Testis (tissue), 3 donors: Measurements from ENCODE around the gene KCNIP1. TPM values are rescaled to one million over a fixed set of nuclear protein-coding genes. Genes with fewer than 3 reads are reported as not detected.

ENCODE experiments used
- DNase-seq: peaks from one replicate; pipeline ENCODE4 v3.0.0-alpha.2; 2019
- H3K27ac ChIP-seq, 2 donors: fragments of 200-600 bp; sonication (generic); one replicate each; pipeline ENCODE4 v1.5.1; 2019
- H3K27me3 ChIP-seq: fragments of 200-600 bp; sonication (generic); one replicate; pipeline ENCODE4 v1.5.1; 2019
- H3K36me3 ChIP-seq: fragments of 200-600 bp; sonication (generic); one replicate; pipeline ENCODE4 v1.5.1; 2017; ENCODE audit warnings: low read depth; ENCODE audit errors: missing control alignments
- H3K4me1 ChIP-seq: fragments of 200-600 bp; sonication (generic); one replicate; pipeline ENCODE4 v1.5.1; 2019
- H3K4me3 ChIP-seq, 2 donors: fragments of 200-600 bp; sonication (generic); one replicate each; pipeline ENCODE4 v1.5.1; 2017 to 2019
- H3K9me3 ChIP-seq: fragments of 200-600 bp; sonication (generic); one replicate; pipeline ENCODE4 v1.5.1; 2017
- POLR2A ChIP-seq: fragments of 450-650 bp; IDR thresholded peaks from one replicate; pipeline ENCODE4 v1.6.1; 2017; ENCODE audit warnings: antibody characterized with exemption, mild to moderate bottlenecking, moderate library complexity
- WGBS, 2 donors: methylation state at CpG; one replicate each; pipeline ENCODE4 v1.1.5; 2018; 5-methylcytosine and 5-hydroxymethylcytosine counted together
- intact Hi-C: fragments of 100-400 bp; cut with DNase I; formaldehyde crosslinking; loops from one replicate; pipeline ENCODE4 v1.15.1; 2023; ENCODE audit warnings: low total_unique reads
- polyA plus RNA-seq: library from polyadenylated mRNA; stranded (reverse); fragments of 350-450 nt; fragmentation: Illumina TruSeq; extraction: RNeasy Lipid Tissue Mini Kit (QIAGEN cat#74804); gene quantifications from one replicate; pipeline ENCODE4 v1.2.3, GENCODE V29; 2014; ENCODE audit warnings: low read depth, low replicate concordance; ENCODE audit not compliant: insufficient read depth
- total RNA-seq, 2 donors: library from RNA; depleted of rRNA; stranded (reverse); fragments of >200 nt; gene quantifications; one replicate each; pipeline ENCODE4 v1.2.3, GENCODE V29; 2016
- TF ChIP-seq, protein P1 (sequence below), 3 experiments: fragments of 450-650 bp in 2 of 3; fragments of 200-600 bp in 1 of 3; sonication (generic) in 1 of 3; IDR thresholded peaks; one replicate each; pipeline ENCODE4 v1.5.1; 2016 to 2019; ENCODE audit warnings: antibody characterized with exemption in 3 of 3, mild to moderate bottlenecking in 2 of 3, moderate library complexity in 1 of 3

Gene KCNIP1
- total and polyA plus RNA-seq, 3 donors from 2014 or later = 5.9 to 14.8 (median 13.4) TPM

DNA sequence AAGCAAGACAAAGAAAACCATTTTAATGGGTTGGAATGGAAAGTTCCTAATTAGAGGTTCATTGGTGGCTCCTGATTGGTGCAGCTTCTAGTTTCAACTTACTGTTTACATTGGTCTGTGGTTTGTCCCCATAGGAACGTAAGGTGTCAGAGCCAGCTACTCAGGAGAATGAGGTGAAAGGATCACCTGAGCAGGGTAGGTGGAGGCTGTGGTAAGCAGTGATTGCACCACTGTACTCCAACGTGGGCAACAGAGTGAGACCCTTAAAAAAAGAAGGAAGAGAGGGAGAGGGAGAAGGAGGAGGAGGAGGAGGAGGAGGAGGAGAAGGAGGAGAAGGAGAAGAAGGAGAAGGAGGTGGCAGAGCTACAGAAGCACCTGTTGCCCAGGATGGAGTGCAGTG is 30.4 kb downstream of the KCNIP1 start:
- 80 to 81% methylated on average over 2 of the region's 2 CpGs for WGBS, 2 donors
- TF ChIP-seq, protein P1, sequence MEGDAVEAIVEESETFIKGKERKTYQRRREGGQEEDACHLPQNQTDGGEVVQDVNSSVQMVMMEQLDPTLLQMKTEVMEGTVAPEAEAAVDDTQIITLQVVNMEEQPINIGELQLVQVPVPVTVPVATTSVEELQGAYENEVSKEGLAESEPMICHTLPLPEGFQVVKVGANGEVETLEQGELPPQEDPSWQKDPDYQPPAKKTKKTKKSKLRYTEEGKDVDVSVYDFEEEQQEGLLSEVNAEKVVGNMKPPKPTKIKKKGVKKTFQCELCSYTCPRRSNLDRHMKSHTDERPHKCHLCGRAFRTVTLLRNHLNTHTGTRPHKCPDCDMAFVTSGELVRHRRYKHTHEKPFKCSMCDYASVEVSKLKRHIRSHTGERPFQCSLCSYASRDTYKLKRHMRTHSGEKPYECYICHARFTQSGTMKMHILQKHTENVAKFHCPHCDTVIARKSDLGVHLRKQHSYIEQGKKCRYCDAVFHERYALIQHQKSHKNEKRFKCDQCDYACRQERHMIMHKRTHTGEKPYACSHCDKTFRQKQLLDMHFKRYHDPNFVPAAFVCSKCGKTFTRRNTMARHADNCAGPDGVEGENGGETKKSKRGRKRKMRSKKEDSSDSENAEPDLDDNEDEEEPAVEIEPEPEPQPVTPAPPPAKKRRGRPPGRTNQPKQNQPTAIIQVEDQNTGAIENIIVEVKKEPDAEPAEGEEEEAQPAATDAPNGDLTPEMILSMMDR (IDR thresholded peaks at IDR 0.05) = no peak
- intact Hi-C loops = no loop called here

DNA sequence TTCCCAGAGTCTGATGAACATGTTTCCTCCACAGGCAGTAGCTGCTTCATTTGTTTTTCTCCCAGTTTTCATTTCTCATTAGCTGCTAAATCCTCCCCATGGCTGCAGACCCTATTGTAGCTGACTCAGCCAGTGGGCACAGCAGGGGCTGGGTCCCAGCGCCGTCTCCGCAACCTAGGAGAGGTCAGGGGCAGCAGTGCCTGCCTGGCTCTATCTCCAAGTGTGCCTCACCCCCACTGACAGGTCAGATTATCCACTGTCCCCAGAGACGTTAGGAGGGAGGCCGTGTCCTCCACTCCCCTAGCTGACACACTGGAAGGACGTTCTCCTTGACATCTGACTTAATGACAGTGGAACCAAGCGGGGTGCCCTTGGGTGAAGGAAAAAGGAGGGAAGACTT is 31.1 kb downstream of the KCNIP1 start:
- 70 to 83% methylated on average over 3 to 7 of the region's 7 CpGs for WGBS, 2 donors
- intact Hi-C loops = no loop called here

More for the DNA sequence above, 30.4 kb downstream of the KCNIP1 start:
- no peaks in the 10 kb centered on the region for H3K27me3 ChIP-seq
- H3K27ac ChIP-seq = no peak overlapping the region
- H3K4me1 ChIP-seq = peaks cover 3% of the 10 kb centered on the region
- H3K4me3 ChIP-seq = no peak overlapping the region
- no peak for DNase-seq
- H3K36me3 ChIP-seq = no peaks in the 10 kb centered on the region
- no peaks in the 10 kb centered on the region for H3K9me3 ChIP-seq

DNA sequence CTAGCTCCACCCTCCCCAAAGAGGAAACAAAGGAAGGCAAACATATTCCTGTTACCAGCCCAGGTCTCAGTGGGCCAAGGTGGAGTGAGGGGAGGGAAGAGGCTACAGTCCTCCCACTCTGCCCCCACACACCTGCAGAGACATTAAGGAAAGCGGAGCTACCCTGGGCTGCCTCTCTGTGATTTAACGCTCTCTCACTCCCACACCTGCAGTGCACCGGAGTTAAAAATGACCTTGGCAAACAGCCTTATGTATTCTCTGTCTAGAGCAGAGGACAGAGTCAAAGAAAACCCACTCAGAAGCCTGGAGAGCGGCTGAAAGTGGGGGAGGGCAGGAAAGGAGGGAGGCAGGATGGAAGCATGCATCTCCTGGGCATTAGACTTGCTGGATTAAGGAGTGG is 32.7 kb downstream of the KCNIP1 start:
- H3K27me3 ChIP-seq = no peaks in the 10 kb centered on the region
- H3K4me3 ChIP-seq = no peak overlapping the region
- intact Hi-C loops = no loop called here
- WGBS, 2 donors = 48 to 59% methylated on average over 4 of the region's 4 CpGs
- TF ChIP-seq, protein P1 (IDR thresholded peaks at IDR 0.05) = no peak
- no peak for TF ChIP-seq POLR2A
- H3K4me1 ChIP-seq = peaks cover 3% of the 10 kb centered on the region
- no peaks in the 10 kb centered on the region for H3K36me3 ChIP-seq
- DNase-seq = no peak
- no peaks in the 10 kb centered on the region for H3K9me3 ChIP-seq
- H3K27ac ChIP-seq = no peak overlapping the region

More for the DNA sequence above, 31.1 kb downstream of the KCNIP1 start:
- Histone ChIP-seq H3K27ac (no peak overlapping the region), H3K4me3 (no peak overlapping the region), H3K27me3 (no peaks in the 10 kb centered on the region), H3K4me1 (peaks cover 3% of the 10 kb centered on the region), H3K36me3 (no peaks in the 10 kb centered on the region), H3K9me3 (no peaks in the 10 kb centered on the region)
- DNase-seq = no peak
- no peak for TF ChIP-seq POLR2A
- TF ChIP-seq, protein P1 (IDR thresholded peaks at IDR 0.05) = no peak

DNA sequence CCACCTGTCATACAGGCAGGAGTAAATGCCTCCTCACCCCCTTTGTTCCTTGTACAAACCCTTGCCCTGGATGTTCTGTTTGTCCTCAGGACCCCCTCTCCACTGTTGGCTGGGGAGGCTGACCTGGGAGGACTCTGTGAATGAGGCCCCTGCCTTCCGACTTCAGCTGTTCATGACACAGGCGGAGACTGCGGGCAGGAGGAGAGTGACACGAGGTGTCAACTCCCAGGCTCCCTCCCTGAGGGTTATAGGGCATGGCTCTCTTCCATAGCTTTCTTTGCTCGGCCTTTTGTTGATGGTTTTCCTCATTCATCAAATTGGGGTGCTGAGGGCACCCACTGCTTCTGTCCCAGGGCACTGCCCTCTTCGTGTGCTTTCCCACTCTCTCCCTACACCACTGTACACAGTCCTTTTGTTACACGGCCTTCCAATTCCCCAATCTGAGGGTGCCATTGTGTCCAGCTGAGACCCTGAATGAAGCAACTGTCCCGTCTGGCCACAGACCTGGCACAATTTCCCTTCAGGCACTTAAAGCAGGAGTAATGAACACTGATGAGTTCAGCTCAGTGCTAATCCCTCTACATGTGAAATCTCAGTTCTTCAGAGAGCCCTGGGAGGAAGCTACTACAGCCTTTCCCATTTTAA is 33.8 kb downstream of the KCNIP1 start:
- Histone ChIP-seq H3K27ac (no peak overlapping the region), H3K27me3 (no peaks in the 10 kb centered on the region), H3K36me3 (no peaks in the 10 kb centered on the region), H3K4me3 (no peak overlapping the region), H3K4me1 (peaks cover 3% of the 10 kb centered on the region), H3K9me3 (no peaks in the 10 kb centered on the region)
- DNase-seq = no peak
- TF ChIP-seq, protein P1 (IDR thresholded peaks at IDR 0.05) = no peak
- TF ChIP-seq POLR2A = no peak
- WGBS, 2 donors = 74 to 95% methylated on average over 8 of the region's 8 CpGs
- intact Hi-C loops = no loop called here

DNA sequence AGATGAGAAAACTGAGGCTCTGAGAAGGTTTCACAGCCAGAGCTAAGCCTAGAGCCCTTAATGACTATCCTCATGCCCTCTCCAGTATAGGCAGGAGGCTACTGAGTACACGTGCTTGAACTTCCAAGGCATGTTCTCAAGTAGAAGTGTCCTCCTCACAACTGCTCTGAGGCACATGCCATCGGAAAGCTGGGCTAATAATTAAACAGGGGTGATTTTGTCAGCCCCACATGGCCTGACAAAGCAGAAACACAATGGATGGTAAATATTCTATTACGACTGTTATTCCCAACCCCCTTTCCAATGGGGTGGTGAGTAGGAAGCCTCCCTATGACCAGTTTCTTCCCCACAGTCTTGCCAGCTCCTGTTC is 34.3 kb downstream of the KCNIP1 start:
- H3K4me3 ChIP-seq = no peak overlapping the region
- no peaks in the 10 kb centered on the region for H3K9me3 ChIP-seq
- no peaks in the 10 kb centered on the region for H3K36me3 ChIP-seq
- H3K4me1 ChIP-seq = peaks cover 3% of the 10 kb centered on the region
- intact Hi-C loops = no loop called here
- H3K27me3 ChIP-seq = no peaks in the 10 kb centered on the region
- TF ChIP-seq, protein P1 (IDR thresholded peaks at IDR 0.05) = no peak
- TF ChIP-seq POLR2A = no peak
- WGBS, 2 donors = 82 to 90% methylated on average over 3 of the region's 3 CpGs
- H3K27ac ChIP-seq = no peak overlapping the region
- no peak for DNase-seq
